NCI-H1436 treated with DMSO at 0.1 percent for 48 hours (cell line): ENCODE measurements around the gene SFR1.
"Not testable (repeated sequence)": the region's sequence is repeated elsewhere in the genome, so short reads cannot be mapped to it uniquely, and the experiment has no call there.

Source experiments
- DNase-seq: peaks from one replicate; lab custom pipeline; 2025; lab: John Stamatoyannopoulos, UW

Gene SFR1

DNA sequence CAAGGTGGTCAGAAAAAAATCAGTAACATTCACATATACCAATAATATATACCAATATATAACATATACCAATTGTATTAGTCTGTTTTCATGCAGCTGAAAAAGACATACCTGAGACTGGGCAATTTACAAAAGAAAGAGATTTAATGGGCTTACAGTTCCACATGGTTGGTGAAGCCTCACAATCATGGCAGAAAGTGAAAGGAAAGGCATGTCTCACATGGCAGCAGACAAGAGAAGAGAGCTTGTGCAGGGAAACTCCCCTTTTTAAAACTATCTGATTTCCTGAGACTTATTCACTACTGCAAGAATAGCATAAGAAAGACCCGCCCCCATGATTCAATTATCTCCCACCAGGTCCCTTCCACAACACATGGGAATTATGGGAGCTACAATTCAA is 52.2 kb downstream of the SFR1 start:
- not testable (repeated sequence) for DNase-seq
